Tibial nerve (tissue), 4 donors: ENCODE data around the gene PHF2. TPM values are rescaled to one million over a fixed set of nuclear protein-coding genes. Genes with fewer than 3 reads are reported as not detected.

Experiments
- DNase-seq, 2 donors: peaks; one replicate each; pipeline ENCODE4 v3.0.0-alpha.2; 2019; ENCODE audit warnings: low spot score in 2 of 2
- H3K27ac ChIP-seq, 4 donors: fragments of 200-600 bp; sonication (generic) in 3 of 4; one replicate each; pipeline ENCODE4 v1.5.1; 2017 to 2019; ENCODE audit warnings: mild to moderate bottlenecking in 1 of 4
- H3K27me3 ChIP-seq, 2 donors: fragments of 200-600 bp; sonication (generic) in 1 of 2; one replicate each; pipeline versions ENCODE4 v1.5.1 to v1.6.0; 2017 to 2019
- H3K36me3 ChIP-seq, 3 donors: fragments of 200-600 bp; sonication (generic); one replicate each; pipeline ENCODE4 v1.5.1; 2018 to 2019
- H3K4me1 ChIP-seq, 4 donors: fragments of 200-600 bp; sonication (generic) in 3 of 4; one replicate each; pipeline ENCODE4 v1.5.1; 2017 to 2019
- H3K4me3 ChIP-seq, 4 donors: fragments of 200-600 bp; sonication (generic) in 3 of 4; one replicate each; pipeline ENCODE4 v1.5.1; 2017 to 2019; ENCODE audit warnings: mild to moderate bottlenecking in 1 of 4, moderate library complexity in 1 of 4
- H3K9me3 ChIP-seq, 4 donors: fragments of 200-600 bp; sonication (generic) in 3 of 4; one replicate each; pipeline ENCODE4 v1.5.1; 2017 to 2019
- EP300 ChIP-seq, 2 donors: sonication (generic); formaldehyde crosslinking; IDR thresholded peaks; one replicate each; pipeline ENCODE4 v1.6.1; 2017; ENCODE audit warnings: antibody characterized with exemption in 2 of 2, mild to moderate bottlenecking in 1 of 2
- POLR2A ChIP-seq, 2 donors: fragments of 450-650 bp; IDR thresholded peaks; one replicate each; pipeline ENCODE4 v1.6.1; 2017; ENCODE audit warnings: antibody characterized with exemption in 2 of 2, mild to moderate bottlenecking in 2 of 2, moderate library complexity in 2 of 2
- WGBS, 2 donors: methylation state at CpG; one replicate each; pipeline ENCODE4 v1.1.5; 2018; 5-methylcytosine and 5-hydroxymethylcytosine counted together
- total RNA-seq, 4 donors: library from RNA; depleted of rRNA; stranded (reverse); fragments of >200 nt; gene quantifications; one replicate each; pipeline ENCODE4 v1.1.0, GENCODE V29; 2016
- TF ChIP-seq, protein P1 (sequence below), 5 experiments: fragments of 200-600 bp in 3 of 5; fragments of 450-650 bp in 2 of 5; sonication (generic) in 3 of 5; IDR thresholded peaks; one replicate each; pipeline ENCODE4 v1.5.1; 2016 to 2019; ENCODE audit warnings: antibody characterized with exemption in 5 of 5, mild to moderate bottlenecking in 3 of 5, moderate library complexity in 2 of 5

PHF2 gene
- total RNA-seq, 4 donors from 2014 or later, result 36.6 to 41.7 (median 38.6) TPM

DNA sequence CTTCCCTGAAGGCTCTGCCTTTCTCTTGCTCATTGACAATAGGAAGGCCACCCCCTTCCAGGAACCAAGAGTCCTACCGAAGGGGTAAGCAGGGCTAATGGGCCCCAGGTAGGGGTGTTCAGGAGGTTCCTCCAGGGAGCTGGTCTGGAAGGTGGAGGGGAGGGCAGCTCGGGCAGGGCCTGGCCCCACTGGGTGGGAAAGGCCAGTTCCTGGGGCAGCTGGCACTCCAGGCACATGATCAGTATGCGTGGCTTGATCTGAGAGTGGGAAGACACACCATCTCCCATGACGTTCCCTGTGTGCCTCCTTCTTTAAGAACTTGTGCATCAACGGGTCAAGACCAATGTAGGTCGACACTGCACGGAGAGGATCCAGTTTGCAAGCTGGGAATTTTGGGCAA is 149.8 kb downstream of the PHF2 start:
- Histone ChIP-seq H3K4me1 (no peaks in the 10 kb centered on the region), H3K36me3 (no peaks in the 10 kb centered on the region), H3K27ac (no peak overlapping the region), H3K9me3 (peaks cover 0 to 51% (median 0%) of the 10 kb centered on the region in 4 donors), H3K27me3 (no peaks in the 10 kb centered on the region), H3K4me3 (no peak overlapping the region)
- TF ChIP-seq, protein P1, sequence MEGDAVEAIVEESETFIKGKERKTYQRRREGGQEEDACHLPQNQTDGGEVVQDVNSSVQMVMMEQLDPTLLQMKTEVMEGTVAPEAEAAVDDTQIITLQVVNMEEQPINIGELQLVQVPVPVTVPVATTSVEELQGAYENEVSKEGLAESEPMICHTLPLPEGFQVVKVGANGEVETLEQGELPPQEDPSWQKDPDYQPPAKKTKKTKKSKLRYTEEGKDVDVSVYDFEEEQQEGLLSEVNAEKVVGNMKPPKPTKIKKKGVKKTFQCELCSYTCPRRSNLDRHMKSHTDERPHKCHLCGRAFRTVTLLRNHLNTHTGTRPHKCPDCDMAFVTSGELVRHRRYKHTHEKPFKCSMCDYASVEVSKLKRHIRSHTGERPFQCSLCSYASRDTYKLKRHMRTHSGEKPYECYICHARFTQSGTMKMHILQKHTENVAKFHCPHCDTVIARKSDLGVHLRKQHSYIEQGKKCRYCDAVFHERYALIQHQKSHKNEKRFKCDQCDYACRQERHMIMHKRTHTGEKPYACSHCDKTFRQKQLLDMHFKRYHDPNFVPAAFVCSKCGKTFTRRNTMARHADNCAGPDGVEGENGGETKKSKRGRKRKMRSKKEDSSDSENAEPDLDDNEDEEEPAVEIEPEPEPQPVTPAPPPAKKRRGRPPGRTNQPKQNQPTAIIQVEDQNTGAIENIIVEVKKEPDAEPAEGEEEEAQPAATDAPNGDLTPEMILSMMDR (IDR thresholded peaks at IDR 0.05), result no peak
- TF ChIP-seq EP300 (IDR thresholded peaks at IDR 0.05) (no peak), POLR2A (IDR thresholded peaks at IDR 0.05) (no peak)
- WGBS, 2 donors, result 78 to 90% methylated on average over 7 of the region's 7 CpGs
- no peak for DNase-seq

Other genes starting within 250 kb of the PHF2 start
- 100 to 1,000 TPM in 1 of 4 donors, 10 to 100 TPM in 3; 72.3 to 106 (median 76.1) TPM for gene FAM120A, start 124.9 kb upstream of the PHF2 start, total RNA-seq
- 10 to 100 TPM; 49.4 to 60.8 (median 54.1) TPM for gene FAM120AOS, start 123.0 kb upstream of the PHF2 start, total RNA-seq